HepG2 (cell line): ENCODE data around the gene EIF2S2. TPM values are rescaled to one million over a fixed set of nuclear protein-coding genes. Genes with fewer than 3 reads are reported as not detected.

ENCODE experiments used
- ATAC-seq: fragments of 200-7000 bp; cut with Tn5 transposase; 3 replicates; pipeline ENCODE4 v1.9.1; 2020; ENCODE audit warnings: mild to moderate bottlenecking, moderate library complexity
- BruUV-seq: library from RNA; stranded (reverse); fragments of 400-500 nt; replicated peaks from 2 replicates; lab custom pipeline; 2021; lab: Mats Ljungman, UMichigan
- CTCF ChIA-PET: fragments of 300-600 bp; formaldehyde crosslinking; extraction: SDS; loops from one replicate; lab custom pipeline; 2021; ENCODE audit warnings: low total read pairs, inconsistent platforms, low intra/inter-chr PET ratio; lab: Yijun Ruan, JAX
- POLR2A ChIA-PET: fragments of 350-600 bp; sonication (Branson Sonifier 250); formaldehyde crosslinking; loops from one replicate; lab custom pipeline; 2020; ENCODE audit warnings: antibody characterized with exemption, inconsistent platforms; lab: Yijun Ruan, JAX
- DNase-seq: peaks from one replicate; pipeline ENCODE4 v3.0.0-alpha.2; 2015; ENCODE audit warnings: low spot score
- FAIRE-seq: peaks from 3 replicates; lab custom pipeline; 2011; peaks lifted over from hg19 to GRCh38; lab: Jason Lieb, UNC
- H2AFZ ChIP-seq: one replicate; pipeline ENCODE4 v1.6.1; 2011; ENCODE audit warnings: low read length, inconsistent platforms
- H3K27ac ChIP-seq: fragments of 300-600 bp; 3 replicates; pipeline ENCODE4 v1.8.0; 2011; ENCODE audit warnings: mixed run types, mild to moderate bottlenecking, mixed read lengths, low read length, inconsistent platforms; ENCODE audit not compliant: insufficient read depth; ENCODE audit errors: extremely low read length
- H3K27me3 ChIP-seq, 2 experiments: fragments of 200-600 bp in 1 of 2; 2 replicates in 1 of 2; 3 replicates in 1 of 2; pipeline versions ENCODE4 v1.6.0 to v1.8.0; 2011; ENCODE audit warnings: low read length in 2 of 2, mild to moderate bottlenecking in 2 of 2, moderate library complexity in 2 of 2, inconsistent platforms in 1 of 2; ENCODE audit not compliant: insufficient read depth in 2 of 2, control insufficient read depth in 1 of 2
- H3K36me3 ChIP-seq, 2 experiments: fragments of 200-600 bp in 1 of 2; replicated peaks in 1 of 2; 2 replicates in 1 of 2; 3 replicates in 1 of 2; pipeline versions ENCODE4 v1.5.1 to v1.8.0; 2011; ENCODE audit warnings: low read length in 2 of 2, inconsistent platforms in 1 of 2; ENCODE audit not compliant: insufficient read depth in 2 of 2, control insufficient read depth in 1 of 2
- H3K4me1 ChIP-seq: 2 replicates; pipeline ENCODE4 v1.5.1; 2012; ENCODE audit warnings: low read length, inconsistent platforms; ENCODE audit not compliant: insufficient read depth
- H3K4me2 ChIP-seq: 2 replicates; pipeline ENCODE4 v1.6.0; 2011; ENCODE audit warnings: low read depth, low read length, inconsistent platforms
- H3K4me3 ChIP-seq, 3 experiments: fragments of 200-600 bp in 1 of 3; sonication (generic), shearing (Covaris generic) in 1 of 3; replicated peaks in 1 of 3; 2 replicates each; pipeline ENCODE4 v1.5.1; 2011 to 2016; ENCODE audit warnings: low read length in 3 of 3, inconsistent platforms in 2 of 3, low read depth in 2 of 3, mild to moderate bottlenecking in 2 of 3, control low read depth in 1 of 3, mixed read lengths in 1 of 3; ENCODE audit not compliant: insufficient read depth in 1 of 3
- H3K79me2 ChIP-seq: one replicate; pipeline ENCODE4 v1.6.1; 2011; ENCODE audit warnings: low read length, inconsistent platforms; ENCODE audit not compliant: insufficient read depth
- H3K9ac ChIP-seq: 2 replicates; pipeline ENCODE4 v1.6.0; 2011; ENCODE audit warnings: mild to moderate bottlenecking, low read depth, low read length, inconsistent platforms; ENCODE audit not compliant: insufficient read depth
- H3K9me3 ChIP-seq: 2 replicates; pipeline ENCODE4 v1.5.1; 2012; ENCODE audit warnings: mild to moderate bottlenecking, low read length
- H4K20me1 ChIP-seq: 2 replicates; pipeline ENCODE4 v1.6.0; 2011; ENCODE audit warnings: inconsistent platforms, mild to moderate bottlenecking, low read length, moderate library complexity; ENCODE audit not compliant: insufficient read depth
- FUBP1 ChIP-seq: sonication (generic); formaldehyde crosslinking; IDR thresholded peaks from 2 replicates; pipeline ENCODE4 v1.5.1; 2020; ENCODE audit warnings: missing genetic modification reagents, mild to moderate bottlenecking, borderline replicate concordance
- HOXA9 ChIP-seq: sonication (generic); formaldehyde crosslinking; IDR thresholded peaks from 2 replicates; pipeline ENCODE4 v1.8.1; 2022; ENCODE audit warnings: missing genetic modification reagents, mild to moderate bottlenecking, moderate library complexity, borderline replicate concordance
- MXD3 ChIP-seq: IDR thresholded peaks from 2 replicates; pipeline ENCODE4 v1.6.1; 2016; ENCODE audit warnings: mild to moderate bottlenecking, missing biosample characterization, missing genetic modification reagents
- NKX3-1 ChIP-seq: sonication (generic); formaldehyde crosslinking; IDR thresholded peaks from 2 replicates; pipeline ENCODE4 v1.5.0; 2020; ENCODE audit warnings: missing genetic modification reagents
- SETDB1 ChIP-seq: sonication (generic); formaldehyde crosslinking; IDR thresholded peaks from 2 replicates; pipeline ENCODE4 v1.5.1; 2020; ENCODE audit warnings: missing genetic modification reagents, mild to moderate bottlenecking, borderline replicate concordance
- SNRNP70 ChIP-seq: fragments of 200-400 bp; formaldehyde crosslinking; IDR thresholded peaks from 2 replicates; pipeline ENCODE4 v1.6.1; 2017; ENCODE audit warnings: mild to moderate bottlenecking, low read depth, low read length, moderate library complexity
- SP4 ChIP-seq: sonication (generic); formaldehyde crosslinking; IDR thresholded peaks from 2 replicates; pipeline ENCODE4 v1.8.1; 2023; ENCODE audit warnings: mild to moderate bottlenecking, missing genetic modification reagents
- ZFP1 ChIP-seq: IDR thresholded peaks from 2 replicates; pipeline ENCODE4 v1.6.1; 2016
- ZNF280B ChIP-seq: sonication (generic); formaldehyde crosslinking; IDR thresholded peaks from 2 replicates; pipeline ENCODE4 v1.5.0; 2020; ENCODE audit warnings: missing genetic modification reagents, mild to moderate bottlenecking, borderline replicate concordance
- ZNF329 ChIP-seq: sonication (generic); formaldehyde crosslinking; IDR thresholded peaks from 2 replicates; pipeline ENCODE4 v1.9.0; 2021; ENCODE audit warnings: low read depth, mild to moderate bottlenecking, missing genetic modification reagents
- WGBS: methylation state at CpG from one replicate; pipeline ENCODE4 v1.1.6; 2017; ENCODE audit warnings: low lambda C conversion rate; 5-methylcytosine and 5-hydroxymethylcytosine counted together
- in situ Hi-C: cut with HindIII; loops from 2 replicates; pipeline ENCODE4 v1.10.0; 2017; ENCODE audit warnings: low pct_unique_long_range_greater_than_20kb; ENCODE audit not compliant: extremely low pct_ligation_motif_present
- intact Hi-C: fragments of 100-400 bp; cut with micrococcal nuclease; formaldehyde crosslinking; loops from one replicate; pipeline ENCODE4 v1.10.0; 2022; ENCODE audit not compliant: unreplicated experiment
- polyA plus RNA-seq, 8 experiments: library from polyadenylated mRNA; depleted of rRNA in 3 of 8; stranded (reverse) in 7 of 8; unstranded in 1 of 8; fragments of >200 nt; fragmentation: Illumina TruSeq in 4 of 8; extraction: Trizol in 4 of 8; gene quantifications; 2 replicates each; pipeline versions ENCODE4 v1.2.1 to v1.2.3, GENCODE V29; 2011 to 2016; ENCODE audit warnings: low read depth in 4 of 8, missing spikeins in 1 of 8, mixed read lengths in 1 of 8; ENCODE audit not compliant: insufficient read depth in 1 of 8
- total RNA-seq, 5 experiments: library from RNA; depleted of rRNA; stranded (reverse); fragments of >200 nt; fragmentation: Illumina TruSeq; extraction: Trizol; gene quantifications; 2 replicates each; pipeline ENCODE4 v1.2.3, GENCODE V29; 2016; ENCODE audit warnings: low read depth in 1 of 5

The EIF2S2 gene
- total and polyA plus RNA-seq, 2 of the 13 experiments (the other 11 are each of a cell fraction or from before 2014, with no cell fraction given), result 126 to 213 TPM

- ChIA-PET CTCF (no interaction called here), POLR2A (no interaction called here)
- no peak overlapping the region for H3K4me3 ChIP-seq
- 100% methylated on average over 1 of the region's 1 CpG for WGBS
- in situ Hi-C loops (no loop called here), intact Hi-C loops (no loop called here)
- FAIRE-seq, result no peak
- no peak overlapping the region for H3K9ac ChIP-seq
- H3K9me3 ChIP-seq, result no peaks in the 10 kb centered on the region
- ATAC-seq, result no peak
- DNase-seq, result no peak
- no TSS peak for BruUV-seq
- H3K4me1 ChIP-seq, result peaks cover 25% of the 10 kb centered on the region
- H3K79me2 ChIP-seq, result peaks cover 90% of the 10 kb centered on the region
- H4K20me1 ChIP-seq, result peaks cover 77% of the 10 kb centered on the region
- H3K4me2 ChIP-seq, result no peak overlapping the region
- peaks cover 8 to 35% of the 10 kb centered on the region in 2 experiments for H3K36me3 ChIP-seq
- no peak overlapping the region for H2AFZ ChIP-seq
- H3K27me3 ChIP-seq, result no peaks in the 10 kb centered on the region
- no peak for TF ChIP-seq SETDB1 (CRISPR knock-in tag)
- TF ChIP-seq SNRNP70, result no peak
- no peak for TF ChIP-seq FUBP1 (CRISPR knock-in tag)
- TF ChIP-seq MXD3 (CRISPR knock-in tag), result no peak
- TF ChIP-seq NKX3-1 (CRISPR knock-in tag), result no peak
- no peak for TF ChIP-seq ZNF329 (CRISPR knock-in tag)
- no peak for TF ChIP-seq ZFP1 (CRISPR knock-in tag)
- TF ChIP-seq ZNF280B (CRISPR knock-in tag), result no peak
- TF ChIP-seq HOXA9 (CRISPR knock-in tag), result no peak
- no peak for TF ChIP-seq SP4
- no peak overlapping the region for H3K27ac ChIP-seq
These were observed 56.8 kb downstream of the EIF2S2 start for GRCh38 chr20:34055290-34055689.
